Dermis microvascular lymphatic vessel endothelial cell (primary cell): ENCODE results near the gene RIMKLA. TPM values are rescaled to one million over a fixed set of nuclear protein-coding genes. Genes with fewer than 3 reads are reported as not detected.

Experiments
- DNase-seq, 2 donors: peaks; one replicate each; pipeline versions ENCODE4 v3.0.0 to v3.0.0-alpha.2; 2010; ENCODE audit warnings: low read depth in 2 of 2
- total RNA-seq: library from RNA; depleted of rRNA; stranded (reverse); fragments of >200 nt; gene quantifications from 2 replicates; pipeline ENCODE4 v1.2.1, GENCODE V29; 2014

RIMKLA gene
- total RNA-seq, 1 donor from 2014 or later: under 0.01 TPM

DNA sequence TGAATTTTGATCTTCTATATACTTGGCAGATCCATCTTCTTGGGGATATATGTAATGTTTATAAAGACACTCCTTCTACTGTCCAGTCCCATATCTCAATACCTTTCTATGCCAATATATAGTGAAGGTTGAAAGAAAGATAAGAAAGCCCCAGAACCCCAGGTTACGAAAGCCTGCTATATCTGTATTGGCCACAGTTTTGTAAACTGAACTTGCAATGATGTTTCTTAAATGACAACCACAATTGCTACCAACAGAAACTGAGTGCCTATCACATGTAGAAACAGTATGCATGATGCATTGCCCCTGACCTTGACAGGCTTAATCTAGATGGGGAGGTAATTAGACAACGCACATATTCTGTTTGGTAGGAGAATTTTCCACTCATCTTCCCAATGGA is 7.8 kb upstream of the RIMKLA start:
- DNase-seq: no peak

DNA sequence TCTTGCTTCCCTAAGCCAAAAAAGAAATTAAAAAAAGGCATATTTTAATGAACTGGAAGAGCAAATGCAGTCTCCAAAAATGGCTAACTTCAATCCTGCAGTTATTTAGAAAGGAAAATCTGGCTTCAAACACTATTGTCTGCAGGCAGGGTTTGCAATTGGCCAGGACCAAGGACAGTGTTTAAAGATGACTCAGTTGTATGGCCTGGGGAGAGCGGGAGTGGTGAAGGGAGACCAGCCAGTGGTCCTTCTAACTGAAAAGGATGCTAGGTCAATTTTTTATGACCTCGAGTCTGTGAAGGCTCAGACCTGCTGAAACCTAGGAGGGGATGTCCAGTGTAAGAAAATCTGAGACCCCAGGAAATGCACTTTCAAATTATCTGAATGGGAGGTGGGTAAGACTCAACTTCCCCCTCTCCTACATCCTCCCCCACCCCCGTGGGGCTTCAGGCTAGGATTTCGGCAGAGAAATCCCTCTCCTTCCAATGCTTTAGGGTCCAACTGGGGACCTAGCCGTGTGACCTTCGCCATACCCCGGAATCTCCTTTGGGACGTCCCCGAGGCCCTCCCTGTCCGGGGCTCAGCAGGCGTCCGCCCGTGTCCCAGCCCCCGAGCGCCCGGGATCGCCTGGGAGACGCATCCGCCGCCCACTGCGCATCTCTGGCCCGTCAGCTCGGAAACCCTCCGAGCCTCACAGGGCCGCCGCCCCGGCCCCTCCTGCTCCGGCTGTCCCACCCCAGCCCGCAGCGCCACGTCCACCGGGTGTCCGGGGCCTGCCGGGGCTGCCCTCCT is 602 bp upstream of the RIMKLA start:
- peak; percentile 9 to 18 for DNase-seq

DNA sequence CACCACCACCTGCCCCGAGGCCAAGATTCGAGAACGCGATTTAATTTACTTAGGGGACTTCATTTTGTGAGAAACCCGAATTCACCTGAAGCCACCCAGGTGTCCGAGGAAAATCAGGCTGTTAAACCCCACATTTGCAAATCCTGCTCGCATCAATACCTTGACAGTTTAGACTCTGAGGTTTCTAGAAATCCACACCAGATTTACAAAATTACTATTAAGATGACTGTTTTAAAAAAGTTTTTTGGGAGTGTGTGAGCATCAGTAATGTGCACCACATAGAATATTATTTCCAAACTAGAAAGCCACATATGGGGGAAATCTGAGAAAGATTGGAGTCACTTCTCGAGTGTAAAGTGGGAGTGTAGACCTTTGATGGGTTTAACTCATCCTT is 685 bp downstream of the RIMKLA start:
- DNase-seq: no peak

- no peak for DNase-seq
These were observed 4.7 kb downstream of the RIMKLA start for GRCh38 chr1:42385283-42385682.

GRCh38 chr1:42386051-42386450 is 5.5 kb downstream of the RIMKLA start:
- no peak for DNase-seq

- no peak for DNase-seq
These were observed 11.7 kb downstream of the RIMKLA start for GRCh38 chr1:42392255-42392654.

GRCh38 chr1:42392967-42393848 is 12.6 kb downstream of the RIMKLA start:
- DNase-seq: no peak

DNA sequence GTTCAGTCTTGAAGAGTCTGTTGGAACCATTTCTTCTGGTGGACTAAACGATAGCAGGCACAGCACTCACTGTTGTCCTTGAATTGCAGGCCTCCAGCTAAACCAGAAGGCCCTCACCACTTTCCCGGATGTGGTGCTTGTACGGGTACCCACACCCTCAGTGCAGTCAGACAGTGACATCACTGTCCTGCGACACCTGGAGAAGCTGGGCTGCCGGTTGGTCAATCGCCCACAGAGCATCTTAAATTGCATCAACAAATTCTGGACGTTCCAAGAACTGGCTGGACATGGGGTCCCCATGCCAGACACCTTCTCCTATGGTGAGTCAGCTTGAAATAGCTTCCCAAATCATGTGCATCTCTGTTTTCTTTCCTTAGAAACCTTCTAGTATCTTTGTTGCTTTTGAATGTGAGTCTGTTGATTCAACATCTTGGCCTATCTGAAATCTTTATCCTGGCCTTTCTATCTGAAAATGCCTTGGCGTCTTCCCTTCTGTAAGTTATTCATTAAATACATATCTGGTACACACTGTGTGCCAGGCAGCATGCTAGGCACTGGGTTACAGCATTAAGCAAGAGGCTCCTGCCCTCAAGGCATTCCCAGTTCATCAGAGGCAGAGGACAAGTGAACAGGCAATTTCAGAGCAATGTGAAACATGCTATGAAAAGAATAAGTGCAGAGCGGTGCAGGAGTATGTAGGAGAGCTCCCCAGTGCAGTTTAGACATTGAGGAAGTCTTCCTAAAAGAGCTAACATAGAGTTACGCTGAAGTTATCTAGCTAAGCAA is 18.9 kb downstream of the RIMKLA start:
- no peak for DNase-seq

DNA sequence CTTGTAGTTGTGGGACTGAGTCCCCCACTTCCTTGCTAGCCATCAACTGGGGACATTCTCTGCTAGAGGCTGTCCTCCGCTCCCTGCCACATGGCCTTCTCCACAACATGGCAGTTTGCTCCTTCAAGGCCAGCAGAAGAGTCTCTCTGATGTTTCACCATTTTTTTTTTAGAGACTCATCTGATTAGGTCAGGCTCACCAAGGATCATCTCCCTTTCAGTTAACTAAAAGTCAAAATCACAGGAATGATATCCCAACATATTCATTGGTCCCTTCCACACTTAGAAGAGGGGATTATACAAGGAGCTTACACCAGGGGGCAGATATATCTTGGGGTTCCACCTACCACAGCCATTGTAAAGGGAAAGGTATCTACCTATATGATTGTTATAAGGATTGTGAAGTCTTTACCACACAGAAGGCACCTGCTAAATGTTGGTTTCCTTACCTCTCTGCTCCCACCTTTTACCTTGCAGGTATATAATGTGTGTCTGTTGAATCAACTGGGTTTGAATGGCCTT is 23.3 kb downstream of the RIMKLA start:
- peak in 1 of 2 donors; percentile 25 for DNase-seq

DNA sequence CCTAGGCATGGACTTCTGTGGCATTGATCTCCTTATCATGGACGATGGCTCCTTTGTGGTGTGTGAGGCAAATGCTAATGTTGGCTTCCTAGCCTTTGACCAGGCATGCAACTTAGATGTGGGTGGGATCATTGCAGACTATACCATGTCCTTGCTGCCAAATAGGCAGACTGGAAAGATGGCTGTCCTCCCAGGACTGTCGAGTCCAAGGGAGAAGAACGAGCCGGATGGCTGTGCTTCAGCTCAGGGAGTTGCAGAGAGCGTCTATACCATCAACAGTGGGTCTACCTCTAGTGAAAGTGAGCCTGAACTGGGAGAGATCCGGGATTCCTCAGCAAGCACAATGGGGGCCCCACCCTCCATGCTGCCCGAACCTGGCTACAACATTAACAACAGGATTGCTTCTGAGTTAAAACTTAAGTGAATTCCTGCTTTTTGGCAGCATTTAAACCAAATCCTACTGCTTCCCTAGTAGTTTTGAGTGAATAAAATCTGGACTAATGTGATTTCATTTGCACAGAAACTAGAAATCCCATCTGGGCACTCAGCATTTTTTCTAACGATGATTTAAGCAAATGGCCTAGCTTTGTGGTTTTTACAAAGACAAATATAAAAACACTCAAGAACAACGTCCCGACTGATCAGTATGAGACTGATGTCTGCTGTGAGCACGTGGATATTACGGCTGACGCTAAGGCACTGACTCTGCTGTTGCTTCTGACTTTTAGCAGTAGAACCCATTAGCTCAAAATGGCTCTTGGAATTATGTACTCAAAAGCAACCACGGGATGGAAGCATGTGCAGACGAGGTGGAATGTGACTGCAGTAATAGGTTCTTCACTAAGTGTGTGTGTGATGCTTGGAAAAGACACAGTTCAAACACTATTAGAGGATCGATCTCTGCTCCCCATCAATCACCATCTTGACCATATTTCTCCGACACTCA is 34.2 kb downstream of the RIMKLA start:
- no peak for DNase-seq

GRCh38 chr1:42417166-42417565 is 36.6 kb downstream of the RIMKLA start:
- DNase-seq: no peak

DNA sequence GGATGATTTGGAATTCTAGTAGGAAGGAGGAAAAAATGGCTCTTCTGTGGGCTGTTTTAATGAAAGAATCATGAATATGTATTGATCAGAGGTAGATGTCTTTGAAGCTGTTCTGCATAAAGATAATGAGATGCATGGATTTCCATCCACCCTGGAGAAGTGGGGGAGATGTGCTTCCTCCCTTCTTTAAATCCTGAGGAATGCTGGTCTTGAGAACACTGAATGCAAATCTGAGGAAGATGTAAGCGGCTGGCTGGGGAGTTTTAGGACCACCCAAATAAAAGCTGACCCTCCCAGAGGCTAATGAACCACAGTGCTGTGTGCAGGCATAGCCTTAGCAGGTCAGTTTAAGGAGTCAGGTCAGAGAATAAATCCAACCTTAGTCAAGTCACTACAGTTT is 37.9 kb downstream of the RIMKLA start:
- no peak for DNase-seq

GRCh38 chr1:42419126-42419821 is 38.7 kb downstream of the RIMKLA start:
- no peak for DNase-seq

DNA sequence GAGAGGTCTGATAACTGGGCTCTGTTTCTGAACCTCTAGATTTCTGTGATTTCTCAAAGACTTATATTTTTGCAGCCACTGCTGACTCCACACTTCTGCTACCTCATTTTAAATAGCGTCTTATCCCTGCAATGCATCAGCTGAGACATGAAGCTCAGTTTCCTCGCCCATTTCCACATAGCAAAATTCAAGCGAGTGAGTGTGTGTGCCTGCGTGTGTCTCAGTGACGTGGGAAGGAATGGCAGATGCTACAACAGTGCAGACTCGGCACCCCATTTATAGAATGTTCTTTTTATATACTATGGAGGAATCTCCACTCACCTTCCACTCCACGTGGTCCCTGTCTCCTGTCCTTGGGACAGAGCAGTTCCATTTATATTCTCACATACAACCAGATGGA is 39.5 kb downstream of the RIMKLA start:
- no peak for DNase-seq

GRCh38 chr1:42420911-42421585 is 40.5 kb downstream of the RIMKLA start:
- DNase-seq: peak; percentile 45 to 79

DNA sequence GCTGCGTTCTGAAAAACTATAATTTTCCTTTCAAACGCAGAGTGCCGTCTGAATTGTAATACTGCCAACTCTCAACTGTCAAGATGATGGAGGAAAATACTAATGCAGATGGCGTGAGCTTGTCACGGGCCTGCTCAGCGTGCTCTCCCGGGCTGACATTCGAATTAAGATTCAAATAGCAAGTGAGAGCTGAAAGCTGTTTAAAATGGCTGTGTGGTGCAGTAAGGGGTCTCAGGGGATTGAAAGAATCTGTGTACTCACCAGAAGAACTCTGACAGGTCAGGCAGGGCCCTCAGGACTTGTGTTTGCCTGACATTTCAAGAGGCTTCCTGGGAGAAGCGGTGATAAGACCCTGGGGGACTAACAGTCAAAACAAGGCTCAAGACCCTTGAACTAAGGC is 42.1 kb downstream of the RIMKLA start:
- DNase-seq: no peak

- no peak for DNase-seq
These were observed 43.1 kb downstream of the RIMKLA start for GRCh38 chr1:42423681-42424080.

DNA sequence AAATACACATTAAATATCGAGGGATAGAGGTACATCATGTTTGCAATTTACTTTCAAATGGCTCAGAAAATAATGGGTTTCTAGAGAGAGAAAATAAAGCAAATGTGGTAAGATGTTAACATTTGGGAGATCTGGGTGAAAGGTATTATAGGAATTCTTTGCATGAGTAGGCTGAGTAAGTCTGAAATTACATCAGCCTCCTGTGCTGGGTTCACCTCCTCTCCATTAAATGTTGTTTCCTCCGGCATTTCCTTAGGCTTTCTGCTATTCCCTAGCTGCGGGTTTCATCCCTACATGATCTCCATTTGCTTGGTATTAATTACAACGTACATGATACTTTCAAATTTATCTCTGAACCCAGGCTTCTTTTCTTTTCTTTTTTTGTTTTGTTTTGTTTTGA is 43.6 kb downstream of the RIMKLA start:
- no peak for DNase-seq

DNA sequence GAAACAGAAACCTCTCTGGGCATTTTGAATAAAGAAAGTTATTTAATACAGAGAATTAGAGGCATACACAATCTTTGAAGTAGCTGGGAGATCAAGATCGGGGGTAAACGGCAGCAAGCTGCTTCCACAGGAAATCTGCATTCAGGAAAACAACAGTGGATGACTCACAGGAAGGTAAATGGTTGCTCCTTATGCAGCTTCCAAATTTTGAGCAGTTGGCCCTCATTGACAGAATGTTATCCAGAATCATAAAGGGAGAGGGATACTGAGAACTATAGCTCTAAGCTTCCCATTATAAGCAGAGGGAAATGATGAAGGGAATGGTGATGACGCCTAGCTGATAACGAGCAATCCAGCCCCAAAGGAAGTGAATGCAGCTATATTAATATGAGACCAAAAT is 46.6 kb downstream of the RIMKLA start:
- DNase-seq: peak in 1 of 2 donors; percentile 75
